ENCODE measurements around the gene CKB.

GRCh38 chr14:103558071-103558882, 35.6 kb upstream of the CKB start:
- TF ChIP-seq CTCF (optimal IDR thresholded peaks at IDR 0.05 in 1 of 3, IDR thresholded peaks at IDR 0.05 in 1 of 3, conservative IDR thresholded peaks at IDR 0.05 in 1 of 3; ENCODE audit: extremely low read depth in 1 of 3, insufficient read depth in 2 of 3, low read length in 3 of 3), result no peak
- no peak for TF ChIP-seq EZH2 (IDR thresholded peaks at IDR 0.05; ENCODE audit: low read length)
